GM18526 (cell line): ENCODE measurements around the gene TBX19.

Source experiments
- POLR2A ChIP-seq: IDR thresholded peaks from 3 replicates; pipeline ENCODE4 v1.6.1; 2011; ENCODE audit not compliant: insufficient read length; ENCODE audit errors: extremely low read depth

Gene TBX19

DNA sequence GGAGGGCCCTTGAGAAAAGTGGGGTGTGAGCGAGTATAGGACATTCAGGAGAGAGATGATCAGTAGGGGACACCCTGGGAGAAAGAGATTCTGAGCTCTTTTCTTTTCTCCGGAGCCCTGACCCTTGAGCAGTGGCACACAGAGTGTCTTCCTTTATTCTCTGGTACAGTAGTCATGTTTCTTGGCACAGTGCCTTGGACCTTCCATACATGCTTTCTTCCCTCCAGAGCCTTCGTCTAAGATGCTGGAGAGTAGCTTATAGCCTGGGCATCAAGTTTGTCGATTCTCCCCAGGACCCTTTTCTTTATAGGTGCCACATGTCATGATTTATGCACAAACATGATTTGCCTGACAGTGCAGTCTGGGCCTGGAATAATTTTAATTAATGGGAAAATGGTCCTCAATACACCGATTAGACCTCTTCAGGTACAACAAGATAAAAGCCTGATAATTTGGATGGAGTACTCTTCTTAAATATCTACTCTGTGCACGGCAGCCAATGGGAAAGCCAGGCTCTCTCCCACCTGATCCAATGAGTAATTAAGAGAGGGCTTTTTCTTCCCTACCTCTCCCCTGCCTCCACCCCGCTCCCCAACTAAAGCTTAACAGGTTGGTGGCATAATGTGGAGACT, at the start of gene TBX19:
Gene TBX19, plus strand, starts transcription at position 582 of the 632 bp plus-strand sequence. CDS start 214 bp downstream, outside the sequence.
- TF ChIP-seq POLR2A: no peak

DNA sequence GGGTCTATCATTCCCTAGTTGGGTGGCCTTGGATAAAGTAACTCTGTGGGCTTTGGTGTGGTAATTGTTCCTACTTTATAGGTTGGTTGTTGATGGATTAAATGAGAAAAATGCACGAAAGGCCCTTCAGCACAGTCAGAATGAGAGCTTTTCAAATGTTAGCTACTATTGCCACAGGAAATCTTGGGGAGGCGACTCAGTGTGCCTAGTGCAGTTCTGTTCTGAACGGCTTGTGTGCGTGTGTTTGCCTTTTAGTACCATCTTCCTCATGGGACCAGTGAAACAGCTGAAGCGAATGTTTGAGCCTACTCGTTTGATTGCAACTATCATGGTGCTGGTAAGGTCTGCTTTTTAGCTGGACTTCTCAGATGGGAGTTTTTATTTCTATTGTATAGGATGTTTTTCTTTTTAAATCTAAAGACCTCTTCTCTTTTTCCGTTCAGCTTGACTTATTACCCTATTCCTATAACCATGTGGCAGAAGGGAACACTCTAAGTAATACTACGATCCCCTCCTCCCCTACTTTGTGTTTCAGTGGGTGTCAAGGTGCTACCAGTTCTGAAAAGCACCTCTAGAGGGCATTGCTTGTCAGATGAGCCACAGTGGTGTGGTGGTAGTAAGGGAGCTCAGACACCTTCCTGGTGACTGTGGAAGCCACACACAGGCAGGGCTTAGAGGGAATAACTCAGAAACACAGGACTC, 45.7 kb upstream of the TBX19 start:
- TF ChIP-seq POLR2A: no peak

DNA sequence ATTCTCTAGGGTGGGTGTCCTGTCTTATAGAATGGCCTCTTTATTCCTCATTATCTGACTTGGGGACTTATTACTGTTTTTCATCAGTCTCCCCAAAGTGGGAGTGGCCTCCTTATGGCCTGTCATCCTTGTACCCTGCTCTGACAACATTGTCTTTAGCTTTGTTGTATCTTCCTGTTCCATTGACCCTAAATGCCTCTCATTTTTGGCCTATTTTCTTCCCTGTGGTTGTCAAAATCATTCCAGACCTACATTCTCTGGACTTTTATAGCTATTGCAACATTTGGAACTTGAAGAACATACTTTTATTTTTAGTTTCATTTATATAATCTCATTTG, 45.2 kb upstream of the TBX19 start:
- TF ChIP-seq POLR2A: no peak

DNA sequence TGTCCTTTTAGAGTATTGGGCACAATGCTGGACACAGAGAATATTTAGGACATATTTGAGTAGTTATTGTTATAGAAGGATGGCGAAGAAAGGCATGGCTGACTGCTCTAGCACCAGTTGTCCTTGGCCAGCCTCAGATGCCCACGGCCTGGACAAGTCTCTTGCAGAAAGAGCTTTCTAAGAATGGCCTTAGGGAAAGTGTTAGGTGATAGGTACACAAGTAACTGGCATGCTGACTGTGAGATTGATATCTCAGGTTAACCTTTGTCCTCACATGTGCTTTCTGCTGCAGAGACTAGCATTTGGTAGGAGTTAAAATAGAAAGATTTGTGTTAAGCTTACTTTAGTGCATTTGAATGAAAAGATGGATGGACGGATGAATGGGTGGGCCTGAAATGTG, 44.7 kb upstream of the TBX19 start:
- no peak for TF ChIP-seq POLR2A

DNA sequence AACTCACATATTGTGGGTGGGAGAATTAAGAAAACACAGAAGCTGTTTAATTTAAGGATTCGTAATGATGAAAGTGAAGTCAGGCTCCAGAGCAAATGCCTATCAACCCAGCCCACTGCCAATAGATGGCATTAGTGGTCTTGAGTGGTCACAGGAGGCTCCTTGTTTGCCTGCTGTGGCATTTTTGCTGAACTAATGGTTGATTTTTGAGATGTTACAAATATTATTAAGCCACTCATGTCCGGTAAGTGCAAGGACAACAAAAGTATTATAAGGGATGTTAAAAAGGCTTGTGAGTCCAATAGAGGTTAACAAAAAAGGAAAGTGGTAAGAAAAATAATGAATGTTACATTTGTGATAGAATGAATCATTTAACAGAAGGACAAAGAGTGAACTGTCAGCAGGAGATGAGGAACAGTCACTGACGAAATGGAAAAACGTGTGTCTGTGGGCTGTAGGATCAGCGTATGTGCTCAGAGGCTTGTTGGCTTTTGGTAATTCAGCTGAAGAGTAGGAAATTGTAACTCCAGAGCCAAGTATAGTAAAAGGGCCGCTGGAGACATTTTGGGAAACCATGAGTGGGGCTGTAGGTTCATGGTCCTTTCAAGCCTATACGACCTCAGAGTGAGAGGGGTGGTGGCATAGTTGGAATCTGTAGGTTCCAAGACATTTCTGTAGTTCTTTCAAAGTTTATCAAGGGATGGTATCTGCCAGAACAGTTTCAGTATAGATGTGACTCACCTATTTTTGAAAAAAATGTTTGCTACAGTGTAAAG, 43.7 kb upstream of the TBX19 start:
- TF ChIP-seq POLR2A: no peak

DNA sequence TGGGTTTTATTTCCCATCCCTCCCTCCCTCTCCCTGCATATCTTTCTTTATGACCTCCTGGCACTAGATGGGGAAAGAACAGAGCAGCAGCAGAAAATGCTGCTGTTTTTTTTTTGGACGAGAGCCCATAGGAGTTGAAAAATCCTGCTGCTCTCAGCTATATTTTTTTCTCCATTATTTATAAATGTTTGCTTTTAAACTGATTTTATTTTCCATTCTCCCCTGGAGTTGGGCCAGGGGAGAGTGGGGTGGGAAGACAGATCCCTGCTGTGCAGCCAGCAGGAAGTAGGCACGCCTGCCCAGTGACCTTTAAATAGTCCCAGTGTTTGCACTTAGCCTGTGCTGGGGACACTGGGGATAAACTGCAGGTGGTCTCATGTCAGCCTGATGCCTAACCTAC, 37.5 kb upstream of the TBX19 start:
- TF ChIP-seq POLR2A: no peak

DNA sequence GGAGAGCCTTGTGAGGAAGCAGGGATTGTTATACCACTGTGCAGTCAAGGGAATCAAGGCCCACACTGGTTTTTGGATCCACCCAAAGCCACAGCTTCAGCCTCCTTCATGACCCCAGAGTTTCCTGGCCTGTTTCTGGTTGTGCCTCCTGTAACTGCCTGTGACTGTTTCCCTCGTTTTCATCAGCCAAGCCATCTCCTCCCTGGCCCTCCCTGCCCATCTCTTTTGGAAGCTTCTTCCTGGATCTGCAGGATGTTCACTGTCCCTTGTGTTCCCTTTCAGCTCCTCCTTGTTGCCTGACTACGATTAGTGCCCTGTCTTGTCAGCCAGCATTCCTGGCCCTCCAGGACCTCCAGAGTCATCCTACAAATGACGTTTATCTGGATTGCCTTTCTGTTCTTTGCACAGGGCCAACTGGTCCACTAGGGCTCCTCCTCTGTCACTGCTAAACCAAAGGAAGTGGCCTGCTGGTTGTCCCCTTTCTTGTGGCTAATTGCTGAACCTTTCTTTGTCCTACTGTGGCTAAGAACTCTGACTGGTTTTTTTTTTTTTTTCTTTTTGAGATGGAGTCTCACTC, 37.0 kb upstream of the TBX19 start:
- no peak for TF ChIP-seq POLR2A

DNA sequence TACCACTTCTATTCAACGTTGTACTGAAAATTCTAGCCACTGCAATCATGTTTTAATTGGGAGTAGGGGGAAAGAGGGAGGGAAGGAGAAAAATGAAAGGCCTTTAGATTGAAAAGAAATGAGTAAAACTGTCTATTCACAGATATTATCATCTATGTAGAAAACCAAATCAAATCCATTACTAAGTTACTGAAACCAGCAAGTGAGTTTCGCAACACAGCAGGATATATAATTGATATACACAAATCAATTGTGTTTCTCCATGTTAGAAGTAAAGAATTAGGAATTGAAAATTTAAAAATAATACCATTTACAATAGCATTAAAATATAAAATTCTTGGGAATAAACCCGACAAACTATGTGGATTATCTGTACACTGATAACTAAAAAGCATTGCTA, 35.6 kb upstream of the TBX19 start:
- no peak for TF ChIP-seq POLR2A

DNA sequence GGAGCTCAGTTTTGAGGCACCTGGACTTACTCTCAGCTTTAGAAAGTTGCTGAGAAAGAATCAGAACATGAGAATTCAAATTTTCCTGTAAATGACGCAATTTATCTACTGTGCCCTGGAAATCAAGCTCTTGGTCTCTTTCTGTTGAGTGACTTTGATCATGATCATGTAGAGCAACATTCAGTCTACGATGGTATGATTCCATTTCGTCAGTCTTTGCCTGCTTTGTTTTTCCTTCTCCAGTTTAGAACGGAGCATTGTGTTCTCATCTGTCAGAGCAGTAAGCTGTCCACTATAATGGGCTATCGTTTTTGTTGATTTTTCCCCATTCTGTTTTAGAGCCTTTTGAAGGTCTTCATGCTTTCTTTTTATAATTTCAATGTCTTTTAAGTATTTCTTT, 34.2 kb upstream of the TBX19 start:
- TF ChIP-seq POLR2A: no peak

DNA sequence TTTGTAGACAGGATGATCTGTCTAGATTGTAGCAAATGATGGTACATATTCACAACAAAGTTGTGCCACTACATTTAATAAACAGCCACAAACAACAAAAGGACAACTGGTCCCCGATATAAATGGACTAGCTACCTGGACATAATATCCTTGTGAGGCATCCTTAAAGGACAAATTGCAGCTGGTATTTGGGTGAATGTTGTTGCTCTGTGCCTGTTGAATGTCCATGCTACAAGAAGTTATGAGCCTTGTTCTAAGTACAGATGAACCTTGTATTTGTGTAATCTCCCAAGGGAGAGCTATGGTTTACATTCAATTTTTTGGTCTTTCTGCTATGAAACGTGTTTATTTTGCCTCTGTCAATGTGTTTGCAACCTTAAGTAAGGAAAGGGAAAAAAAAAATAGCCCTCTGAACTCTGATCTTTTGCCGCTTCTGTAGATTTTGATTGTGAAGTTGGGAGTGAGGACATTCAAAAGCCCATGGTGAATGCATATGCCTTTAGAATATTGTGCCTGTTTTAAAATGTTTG, 28.4 kb upstream of the TBX19 start:
- TF ChIP-seq POLR2A: no peak

DNA sequence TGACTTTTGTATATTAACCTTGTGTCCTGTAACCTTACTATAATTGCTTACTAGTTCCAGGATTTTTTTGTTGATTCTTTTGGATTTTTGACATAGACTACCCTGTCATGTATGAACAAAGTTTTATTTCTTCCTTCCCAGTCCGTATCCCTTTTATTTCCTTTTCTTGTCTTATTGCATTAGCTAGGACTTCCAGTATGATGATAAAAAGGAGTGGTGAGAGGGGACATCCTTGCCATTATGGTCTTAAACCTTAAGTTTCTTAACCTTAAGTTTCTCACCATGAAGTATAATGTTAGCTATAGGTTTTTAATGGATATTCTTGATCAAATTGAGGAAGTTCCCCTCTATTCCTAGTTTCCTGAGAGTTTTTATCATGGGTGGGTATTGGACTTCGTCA, 24.5 kb upstream of the TBX19 start:
- TF ChIP-seq POLR2A: no peak

DNA sequence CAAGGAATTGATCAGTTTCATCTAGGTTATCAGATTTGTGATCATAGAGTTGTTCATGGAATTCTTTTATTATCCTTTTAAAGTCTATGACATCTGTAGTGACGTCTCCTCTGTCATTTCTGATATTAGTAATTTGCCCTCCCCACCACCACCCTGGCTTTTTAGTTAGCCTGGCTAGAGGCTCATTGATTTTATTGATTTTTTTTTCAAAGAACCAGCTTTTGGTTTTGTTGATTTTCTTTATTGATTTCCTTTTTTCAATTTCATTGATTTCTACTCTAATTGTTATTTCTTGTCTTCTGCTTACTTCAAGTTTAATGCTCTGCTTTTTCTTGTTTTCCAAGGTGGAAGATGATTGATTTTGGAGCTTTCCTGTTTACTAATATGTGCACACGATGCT, 23.3 kb upstream of the TBX19 start:
- no peak for TF ChIP-seq POLR2A

DNA sequence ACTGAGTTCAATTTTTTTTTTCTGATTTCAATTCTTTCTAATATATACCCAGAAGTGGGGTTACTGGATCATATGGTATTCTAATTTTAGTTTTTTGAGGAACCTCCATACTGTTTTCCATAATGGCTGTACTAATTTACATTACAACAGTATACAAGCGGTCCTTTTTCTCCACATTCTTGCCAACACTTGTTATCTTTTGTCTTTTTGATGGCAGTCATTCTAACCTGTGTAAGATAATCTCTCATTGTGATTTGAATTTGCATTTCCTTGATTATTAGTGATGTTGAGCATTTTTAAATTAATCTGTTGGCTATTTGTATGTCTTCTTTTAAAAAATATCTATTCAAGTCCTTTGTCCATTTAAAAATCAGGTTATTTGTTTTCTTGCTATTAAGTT, 21.1 kb upstream of the TBX19 start:
- no peak for TF ChIP-seq POLR2A

DNA sequence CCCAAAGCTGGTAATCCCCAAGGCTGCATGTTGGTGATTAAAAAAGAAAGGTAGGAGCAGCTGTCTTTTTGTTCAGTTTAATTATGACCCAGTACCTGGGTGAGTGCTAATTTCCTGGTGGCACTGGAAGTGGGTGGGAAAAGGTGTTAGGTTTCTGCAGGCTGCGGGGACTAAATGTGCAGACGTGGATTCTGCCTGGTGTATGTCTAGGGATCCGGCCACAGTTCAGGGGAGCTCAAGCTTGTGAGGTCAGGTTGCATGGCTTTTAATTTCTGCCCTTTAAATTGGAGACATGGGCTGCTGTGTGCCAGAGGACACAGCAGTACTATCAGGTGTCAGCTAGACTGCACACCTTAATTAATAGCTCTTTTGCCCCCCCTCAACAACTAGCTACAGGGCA, 20.3 kb upstream of the TBX19 start:
- no peak for TF ChIP-seq POLR2A

DNA sequence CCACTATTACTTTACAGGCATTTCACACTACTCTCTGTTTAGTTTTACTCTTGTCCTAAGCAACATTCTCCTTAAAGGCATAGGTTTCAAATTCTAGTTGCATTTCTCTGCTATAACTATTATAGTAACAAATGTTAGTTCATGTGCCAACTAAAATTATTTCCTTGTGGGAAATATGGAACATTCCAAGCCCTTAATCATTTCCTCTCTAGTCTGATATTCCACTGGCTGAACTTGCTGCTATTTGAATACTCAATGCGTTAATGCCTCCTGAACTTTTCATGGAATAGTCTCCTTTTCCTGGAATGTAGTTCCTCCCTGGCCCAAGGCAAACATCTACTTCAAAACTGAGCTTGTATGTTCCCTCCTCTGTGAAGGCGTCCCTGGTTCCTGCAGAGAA, 19.3 kb upstream of the TBX19 start:
- no peak for TF ChIP-seq POLR2A

DNA sequence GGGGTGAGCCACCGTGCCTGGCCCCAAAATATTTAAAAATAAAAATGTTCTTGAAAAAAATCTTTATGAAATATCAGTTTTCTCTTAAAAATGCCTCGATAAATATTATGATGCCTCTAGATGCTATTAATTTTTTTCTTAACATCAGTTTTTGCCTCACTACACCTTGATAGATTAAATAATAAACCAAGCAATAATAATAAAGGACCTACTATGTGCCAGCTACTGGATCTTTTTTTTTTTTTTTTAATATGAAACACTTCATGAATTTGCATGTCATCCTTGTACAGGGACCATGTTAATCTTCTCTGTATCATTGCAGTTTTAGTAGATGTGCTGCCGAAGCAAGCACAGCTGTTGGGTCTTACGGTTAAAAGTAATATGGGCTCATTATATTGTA, 17.5 kb upstream of the TBX19 start:
- no peak for TF ChIP-seq POLR2A
